ENCODE data around the gene ABCB8.

DNA sequence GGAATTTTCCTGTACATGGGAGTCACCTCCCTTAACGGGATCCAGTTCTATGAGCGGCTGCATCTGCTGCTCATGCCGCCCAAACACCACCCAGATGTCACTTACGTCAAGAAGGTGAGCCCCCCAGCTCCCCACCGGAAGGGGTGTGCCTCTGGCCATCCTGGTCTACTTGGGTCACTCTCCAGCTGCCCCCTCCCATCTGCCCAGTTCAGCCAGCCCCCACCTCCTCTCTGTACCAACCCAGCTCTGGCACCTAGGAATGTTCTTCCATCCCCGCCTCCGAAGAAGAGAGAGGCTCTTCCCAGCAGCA lies 47.4 kb downstream of the ABCB8 start:
- TF ChIP-seq, protein P1, sequence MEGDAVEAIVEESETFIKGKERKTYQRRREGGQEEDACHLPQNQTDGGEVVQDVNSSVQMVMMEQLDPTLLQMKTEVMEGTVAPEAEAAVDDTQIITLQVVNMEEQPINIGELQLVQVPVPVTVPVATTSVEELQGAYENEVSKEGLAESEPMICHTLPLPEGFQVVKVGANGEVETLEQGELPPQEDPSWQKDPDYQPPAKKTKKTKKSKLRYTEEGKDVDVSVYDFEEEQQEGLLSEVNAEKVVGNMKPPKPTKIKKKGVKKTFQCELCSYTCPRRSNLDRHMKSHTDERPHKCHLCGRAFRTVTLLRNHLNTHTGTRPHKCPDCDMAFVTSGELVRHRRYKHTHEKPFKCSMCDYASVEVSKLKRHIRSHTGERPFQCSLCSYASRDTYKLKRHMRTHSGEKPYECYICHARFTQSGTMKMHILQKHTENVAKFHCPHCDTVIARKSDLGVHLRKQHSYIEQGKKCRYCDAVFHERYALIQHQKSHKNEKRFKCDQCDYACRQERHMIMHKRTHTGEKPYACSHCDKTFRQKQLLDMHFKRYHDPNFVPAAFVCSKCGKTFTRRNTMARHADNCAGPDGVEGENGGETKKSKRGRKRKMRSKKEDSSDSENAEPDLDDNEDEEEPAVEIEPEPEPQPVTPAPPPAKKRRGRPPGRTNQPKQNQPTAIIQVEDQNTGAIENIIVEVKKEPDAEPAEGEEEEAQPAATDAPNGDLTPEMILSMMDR (IDR thresholded peaks at IDR 0.05): no peak
- no peak for TF ChIP-seq EP300 (IDR thresholded peaks at IDR 0.05)
- no peak for TF ChIP-seq POLR2A (IDR thresholded peaks at IDR 0.05)

Measured in tibial nerve (tissue), 4 donors.